Measurements from ENCODE around the gene EME1.

EME1 gene

GRCh38 chr17:50348522-50349242 lies 24.3 kb upstream of the EME1 start:
- peak; percentile 77 for DNase-seq (ENCODE audit: low spot score)

GRCh38 chr17:50349243-50349600 lies 23.8 kb upstream of the EME1 start:
- DNase-seq (ENCODE audit: low spot score): no peak

DNA sequence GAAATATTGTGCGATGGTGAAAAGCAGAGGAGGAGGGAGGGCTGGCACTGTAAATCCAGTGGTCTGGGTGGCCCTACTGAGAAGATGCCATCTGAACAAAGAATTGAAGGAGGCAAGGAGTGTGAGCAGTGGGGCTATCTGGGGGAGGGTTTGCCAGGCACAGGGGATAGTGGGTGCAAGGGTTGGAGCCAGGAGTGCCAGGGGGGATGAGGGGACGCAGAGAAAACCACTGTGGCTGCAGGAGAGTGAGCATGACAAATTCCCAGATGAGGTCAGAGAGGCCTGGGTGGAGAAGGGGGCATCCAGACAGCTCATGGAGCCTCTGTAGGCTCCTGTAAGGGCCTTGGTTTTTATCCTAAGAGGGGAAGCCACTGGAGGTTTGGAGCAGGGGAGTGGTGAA lies 22.3 kb upstream of the EME1 start:
- DNase-seq (ENCODE audit: low spot score): no peak

DNA sequence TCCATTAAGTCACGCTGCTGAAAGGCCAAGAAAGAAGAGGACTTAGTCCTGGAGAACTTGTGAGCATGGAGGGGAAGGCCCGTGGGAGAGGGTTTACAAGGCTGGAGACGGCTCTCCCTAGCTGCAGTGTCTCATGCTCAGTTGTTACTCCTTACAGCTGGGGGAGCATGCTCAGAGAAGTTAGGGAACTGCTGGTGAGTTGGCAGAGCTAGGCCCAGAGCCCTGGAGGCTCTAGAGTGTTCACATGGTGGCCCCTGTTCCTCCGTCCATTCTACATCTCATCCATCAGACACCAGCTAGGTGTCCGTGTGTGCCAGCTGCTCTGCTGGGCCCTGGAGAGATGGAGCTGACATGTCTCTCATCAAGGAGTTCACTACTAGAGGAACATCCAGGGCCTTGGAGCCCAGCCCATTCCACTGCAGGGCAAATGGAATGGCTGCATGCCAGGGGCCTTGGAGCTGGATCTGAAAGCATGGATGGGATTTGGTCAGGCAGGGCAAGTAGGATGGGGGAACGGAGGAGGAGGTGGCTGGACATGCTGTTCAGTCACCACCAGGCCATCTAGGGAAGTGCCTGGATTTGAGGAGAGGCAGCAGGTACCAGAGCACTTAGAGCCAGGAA lies 20.8 kb upstream of the EME1 start:
- DNase-seq (ENCODE audit: low spot score): no peak

DNA sequence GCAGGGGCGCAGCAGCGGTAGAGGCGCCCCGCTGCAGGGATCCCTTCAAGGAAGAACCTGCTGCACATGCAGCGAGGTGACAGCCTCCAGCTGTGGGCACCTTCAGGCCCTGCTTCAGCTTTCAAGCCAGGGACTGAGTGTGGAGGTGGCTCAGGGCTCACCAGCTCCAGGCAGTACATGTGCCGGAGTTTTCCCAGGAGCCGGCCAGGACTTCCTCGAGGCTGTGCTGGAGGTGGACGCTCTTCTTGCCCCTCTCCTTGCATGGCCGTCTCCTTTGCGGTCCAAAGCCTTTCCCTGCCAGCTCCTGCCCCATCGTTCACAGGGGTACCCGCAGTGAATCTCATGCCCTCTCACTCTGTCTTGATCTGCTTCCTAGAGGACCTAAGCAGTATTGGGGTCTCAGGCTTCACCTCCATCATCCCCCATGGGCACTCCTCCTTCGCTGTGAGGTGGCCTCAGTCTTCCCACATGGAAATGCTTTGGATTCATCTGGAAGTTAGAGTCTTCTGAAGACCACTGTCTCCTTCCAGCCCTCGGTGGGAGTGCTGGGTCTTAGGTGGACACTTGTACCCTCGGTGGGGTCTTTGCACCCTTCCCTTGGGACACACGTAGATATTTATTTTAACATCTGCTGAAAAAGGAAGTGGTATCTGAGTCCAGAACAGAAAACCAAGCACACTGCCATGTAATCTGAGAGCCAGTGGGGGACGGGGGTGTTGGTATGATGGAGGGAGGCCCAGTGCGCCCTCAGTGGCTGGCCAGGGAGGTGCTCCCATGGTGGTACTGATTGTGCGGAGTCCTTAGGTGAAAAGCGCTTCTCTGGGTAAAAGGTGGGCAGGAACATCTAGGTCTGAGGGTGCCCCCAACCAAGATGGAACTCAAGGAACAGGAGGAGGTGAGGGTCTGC lies 20.1 kb upstream of the EME1 start:
- no peak for DNase-seq (ENCODE audit: low spot score)

DNA sequence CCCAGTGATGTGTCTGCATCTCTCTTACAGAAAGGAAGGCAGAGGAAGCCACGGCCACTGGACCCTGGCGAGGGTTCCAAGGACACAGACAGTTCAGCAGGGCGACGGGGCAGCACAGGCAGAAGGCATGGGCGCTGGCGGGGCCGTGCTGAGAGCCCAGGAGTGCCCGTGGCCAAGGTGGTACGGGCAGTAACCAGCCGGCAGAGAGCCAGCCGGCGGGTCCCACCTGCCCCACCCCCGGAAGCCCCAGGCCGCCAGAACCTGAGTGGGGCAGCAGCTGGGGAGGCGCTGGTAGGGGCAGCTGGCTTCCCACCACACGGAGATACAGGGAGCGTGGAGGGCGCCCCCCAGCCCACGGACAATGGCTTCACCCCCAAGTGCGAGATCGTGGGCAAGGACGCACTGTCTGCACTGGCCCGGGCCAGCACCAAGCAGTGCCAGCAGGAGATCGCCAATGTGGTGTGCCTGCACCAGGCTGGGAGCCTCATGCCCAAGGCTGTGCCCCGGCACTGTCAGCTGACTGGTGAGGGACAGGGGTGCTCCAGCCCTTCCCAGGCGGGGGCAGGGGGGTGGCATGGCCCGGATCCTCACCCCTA lies 19.3 kb upstream of the EME1 start:
- DNase-seq (ENCODE audit: low spot score): no peak

DNA sequence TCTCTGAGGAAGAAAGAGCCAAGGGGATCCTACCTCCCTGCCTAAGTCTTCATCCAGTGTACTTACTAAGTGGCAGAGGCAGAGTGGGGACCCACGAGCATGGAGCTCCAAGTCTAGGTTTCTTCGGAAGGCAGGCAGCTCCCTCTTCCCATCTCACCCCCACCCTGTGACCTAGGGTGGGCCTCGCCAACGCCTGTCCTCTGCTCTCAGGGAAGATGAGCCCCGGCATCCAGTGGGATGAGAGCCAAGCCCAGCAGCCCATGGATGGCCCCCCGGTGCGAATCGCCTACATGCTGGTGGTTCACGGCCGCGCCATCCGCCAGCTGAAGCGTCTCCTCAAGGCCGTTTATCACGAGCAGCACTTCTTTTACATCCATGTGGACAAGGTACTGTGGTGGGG lies 18.8 kb upstream of the EME1 start:
- no peak for DNase-seq (ENCODE audit: low spot score)

DNA sequence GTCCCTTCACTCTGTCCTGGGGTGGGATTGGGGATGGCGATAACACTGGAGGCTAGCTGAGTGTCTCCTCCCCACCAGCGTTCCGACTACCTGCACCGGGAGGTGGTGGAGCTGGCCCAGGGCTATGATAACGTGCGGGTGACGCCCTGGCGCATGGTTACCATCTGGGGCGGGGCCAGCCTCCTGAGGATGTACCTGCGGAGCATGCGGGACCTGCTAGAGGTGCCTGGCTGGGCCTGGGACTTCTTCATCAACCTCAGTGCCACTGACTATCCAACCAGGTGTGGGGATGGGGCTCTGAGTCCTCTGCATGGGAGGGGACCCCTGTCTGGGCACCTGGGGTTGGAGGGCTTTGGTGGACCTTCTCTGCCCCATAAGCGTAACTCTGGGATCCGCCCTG lies 18.3 kb upstream of the EME1 start:
- no peak for DNase-seq (ENCODE audit: low spot score)

- no peak for DNase-seq (ENCODE audit: low spot score)
Measured at GRCh38 chr17:50355336-50355700, 17.7 kb upstream of the EME1 start.

DNA sequence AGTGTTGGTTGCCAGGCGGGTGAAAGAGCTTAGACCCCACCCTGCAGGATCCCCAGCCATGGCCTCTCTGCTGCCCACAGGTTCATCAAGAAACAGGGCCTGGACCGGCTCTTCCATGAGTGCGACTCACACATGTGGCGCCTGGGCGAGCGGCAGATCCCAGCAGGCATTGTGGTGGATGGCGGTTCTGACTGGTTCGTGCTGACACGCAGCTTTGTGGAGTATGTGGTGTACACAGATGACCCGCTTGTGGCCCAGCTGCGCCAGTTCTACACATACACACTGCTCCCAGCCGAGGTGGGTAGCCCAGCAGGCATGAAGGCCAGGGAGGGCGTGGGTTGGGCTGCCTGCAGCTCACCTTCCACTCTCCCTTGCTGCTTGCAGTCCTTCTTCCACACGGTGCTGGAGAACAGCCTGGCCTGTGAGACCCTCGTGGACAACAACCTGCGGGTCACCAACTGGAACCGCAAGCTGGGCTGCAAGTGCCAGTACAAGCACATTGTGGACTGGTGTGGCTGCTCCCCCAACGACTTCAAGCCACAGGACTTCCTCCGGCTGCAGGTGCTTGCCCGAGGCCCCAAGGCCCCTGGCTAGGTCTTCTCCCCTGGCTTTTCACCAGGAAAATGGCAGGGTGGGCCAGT lies 17.2 kb upstream of the EME1 start:
- no peak for DNase-seq (ENCODE audit: low spot score)

DNA sequence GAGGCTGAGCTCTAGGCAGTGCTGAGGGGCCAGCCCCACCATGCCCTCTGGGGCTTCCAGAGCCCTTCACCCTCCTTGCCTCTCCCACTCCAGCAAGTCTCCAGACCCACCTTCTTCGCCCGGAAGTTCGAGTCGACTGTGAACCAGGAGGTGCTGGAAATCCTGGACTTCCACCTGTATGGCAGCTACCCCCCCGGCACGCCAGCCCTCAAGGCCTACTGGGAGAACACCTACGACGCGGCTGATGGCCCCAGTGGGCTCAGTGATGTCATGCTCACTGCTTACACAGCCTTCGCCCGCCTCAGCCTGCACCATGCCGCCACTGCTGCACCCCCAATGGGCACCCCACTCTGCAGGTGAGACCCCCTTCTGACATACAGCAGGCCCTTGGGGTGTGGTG lies 16.6 kb upstream of the EME1 start:
- DNase-seq (ENCODE audit: low spot score): no peak

GRCh38 chr17:50356892-50357510 lies 16.0 kb upstream of the EME1 start:
- no peak for DNase-seq (ENCODE audit: low spot score)

DNA sequence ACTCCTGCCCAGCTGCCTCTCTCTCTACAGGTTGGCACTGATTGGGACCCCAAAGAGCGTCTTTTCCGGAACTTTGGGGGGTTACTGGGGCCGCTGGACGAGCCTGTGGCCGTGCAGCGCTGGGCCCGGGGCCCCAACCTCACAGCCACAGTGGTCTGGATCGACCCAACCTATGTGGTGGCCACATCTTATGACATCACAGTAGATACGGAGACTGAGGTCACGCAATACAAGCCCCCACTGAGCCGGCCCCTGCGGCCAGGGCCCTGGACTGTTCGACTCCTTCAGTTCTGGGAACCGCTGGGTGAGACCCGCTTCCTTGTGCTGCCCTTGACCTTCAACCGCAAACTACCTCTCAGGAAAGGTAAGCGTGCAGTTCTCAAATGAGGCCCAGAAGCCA lies 14.9 kb upstream of the EME1 start:
- no peak for DNase-seq (ENCODE audit: low spot score)

DNA sequence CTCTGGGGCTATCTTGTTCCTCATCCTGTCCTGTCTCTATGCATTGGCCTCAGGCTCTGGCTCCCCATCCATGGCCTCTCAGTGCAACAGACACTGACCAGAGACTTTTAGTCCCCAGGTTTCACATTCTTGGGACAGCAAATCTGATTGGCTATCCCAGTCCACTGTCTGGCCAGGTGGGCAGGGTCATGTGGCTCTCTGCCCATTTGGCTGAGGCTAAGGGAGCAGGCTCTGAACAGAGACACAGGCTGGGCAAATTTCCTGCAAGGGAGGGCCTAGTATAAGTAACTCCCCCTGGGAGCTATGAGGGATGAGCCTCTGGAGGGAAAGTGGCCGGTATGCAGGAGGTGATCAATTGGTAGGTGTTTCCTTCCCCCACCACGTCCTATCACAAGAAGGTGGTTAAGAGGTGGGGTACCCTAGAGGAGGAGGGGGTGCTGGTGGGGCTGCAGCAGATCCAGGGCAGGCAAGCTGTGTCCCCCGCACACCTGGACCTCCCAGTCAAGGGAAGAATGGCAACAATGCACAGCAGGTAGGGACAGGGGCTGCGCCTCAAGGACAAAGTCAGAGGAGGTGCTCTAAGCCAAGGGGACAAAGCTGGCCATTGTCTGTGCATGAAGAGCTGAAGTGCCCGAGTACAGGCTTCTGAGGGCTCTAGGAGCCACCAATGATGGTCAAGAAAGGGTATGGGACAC lies 13.9 kb upstream of the EME1 start:
- no peak for DNase-seq (ENCODE audit: low spot score)

DNA sequence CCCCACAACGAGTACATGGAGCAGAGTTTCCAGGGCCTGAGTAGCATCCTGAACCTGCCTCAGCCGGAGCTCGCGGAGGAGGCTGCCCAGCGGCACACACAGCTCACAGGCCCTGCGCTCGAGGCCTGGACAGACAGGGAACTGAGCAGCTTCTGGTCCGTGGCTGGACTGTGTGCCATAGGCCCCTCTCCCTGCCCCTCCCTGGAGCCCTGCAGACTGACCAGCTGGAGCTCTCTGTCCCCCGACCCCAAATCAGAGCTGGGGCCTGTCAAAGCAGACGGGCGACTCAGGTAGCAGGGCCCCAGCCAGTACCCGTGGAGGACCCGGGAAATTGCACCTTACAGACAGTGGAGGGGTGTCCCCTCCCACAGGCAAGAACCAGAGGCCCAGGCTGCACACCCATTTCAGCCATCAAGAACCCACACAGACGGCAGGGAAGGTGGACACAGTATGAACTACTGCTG lies 13.0 kb upstream of the EME1 start:
- DNase-seq (ENCODE audit: low spot score): no peak

GRCh38 chr17:50360486-50361115 lies 12.4 kb upstream of the EME1 start:
- no peak for DNase-seq (ENCODE audit: low spot score)

GRCh38 chr17:50361561-50362480 lies 11.2 kb upstream of the EME1 start:
- peak; percentile 89 for DNase-seq (ENCODE audit: low spot score)

DNA sequence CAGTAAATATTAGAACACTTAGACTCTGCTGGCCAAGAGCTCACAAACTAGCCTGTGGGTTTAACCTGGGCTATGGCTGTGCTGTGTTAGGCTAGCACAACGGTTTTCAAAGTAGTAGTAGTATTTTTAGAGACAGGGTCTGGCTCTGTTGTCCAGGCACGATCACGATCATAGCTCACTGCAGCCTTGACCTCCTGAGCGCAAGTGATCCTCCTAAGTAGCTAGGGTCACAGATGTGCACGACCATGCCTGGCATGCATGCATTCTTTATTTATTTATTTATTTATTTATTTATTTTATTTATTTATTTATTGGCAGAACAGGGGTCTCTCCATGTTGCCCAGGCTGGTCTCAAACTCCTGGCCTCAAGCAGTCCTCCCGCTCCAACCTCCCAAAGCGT lies 10.4 kb upstream of the EME1 start:
- DNase-seq (ENCODE audit: low spot score): no peak
